HG03039 (cell line): Measurements from ENCODE around the gene DPYD.

Experiments used
- ATAC-seq: cut with Tn5 transposase; IDR thresholded peaks from one replicate; pipeline ENCODE4 v1.9.1; 2021; ENCODE audit warnings: mild to moderate bottlenecking, moderate library complexity; ENCODE audit not compliant: unreplicated experiment

Gene DPYD

GRCh38 chr1:97114842-97115241 is 806.0 kb downstream of the DPYD start:
- no peak for ATAC-seq

GRCh38 chr1:97112442-97112841 is 808.4 kb downstream of the DPYD start:
- ATAC-seq: no peak

- no peak for ATAC-seq
Observed at GRCh38 chr1:97108179-97108578, 812.7 kb downstream of the DPYD start.

- no peak for ATAC-seq
Observed at GRCh38 chr1:97105531-97105930, 815.3 kb downstream of the DPYD start.

- ATAC-seq: no peak
Observed at GRCh38 chr1:97101509-97101908, 819.3 kb downstream of the DPYD start.

GRCh38 chr1:97097404-97097925 is 823.4 kb downstream of the DPYD start:
- ATAC-seq: no peak

- no peak for ATAC-seq
Observed at GRCh38 chr1:97095764-97096163, 825.1 kb downstream of the DPYD start.

- ATAC-seq: no peak
Observed at GRCh38 chr1:97094247-97094972, 826.4 kb downstream of the DPYD start.

GRCh38 chr1:97093741-97094140 is 827.1 kb downstream of the DPYD start:
- no peak for ATAC-seq

- no peak for ATAC-seq
Observed at GRCh38 chr1:97092824-97093223, 828.0 kb downstream of the DPYD start.

- no peak for ATAC-seq
Observed at GRCh38 chr1:97091679-97092078, 829.2 kb downstream of the DPYD start.

- ATAC-seq: no peak
Observed at GRCh38 chr1:97091263-97091662, 829.6 kb downstream of the DPYD start.

- no peak for ATAC-seq
Observed at GRCh38 chr1:97090725-97091124, 830.1 kb downstream of the DPYD start.

GRCh38 chr1:97089173-97089572 is 831.7 kb downstream of the DPYD start:
- no peak for ATAC-seq

- ATAC-seq: no peak
Observed at GRCh38 chr1:97088391-97088790, 832.4 kb downstream of the DPYD start.

- no peak for ATAC-seq
Observed at GRCh38 chr1:97084546-97084945, 836.3 kb downstream of the DPYD start.

GRCh38 chr1:97082160-97082848 is 838.5 kb downstream of the DPYD start:
- no peak for ATAC-seq

- ATAC-seq: no peak
Observed at GRCh38 chr1:97078872-97079271, 842.0 kb downstream of the DPYD start.

GRCh38 chr1:97077221-97077620 is 843.6 kb downstream of the DPYD start:
- ATAC-seq: no peak

- ATAC-seq: no peak
Observed at GRCh38 chr1:97074771-97075170, 846.1 kb downstream of the DPYD start.

- no peak for ATAC-seq
Observed at GRCh38 chr1:97073936-97074335, 846.9 kb downstream of the DPYD start.

- no peak for ATAC-seq
Observed at GRCh38 chr1:97073169-97073568, 847.7 kb downstream of the DPYD start.
